ENCODE measurements around the gene ABHD11. TPM values are rescaled to one million over a fixed set of nuclear protein-coding genes. Genes with fewer than 3 reads are reported as not detected.
A peak's percentile ranks its signal among the peaks of the same experiment; 100 is the strongest.

The ABHD11 gene
- total RNA-seq, 1 experiment from 2014 or later, result 67.7 TPM

- no peak for DNase-seq
- H3K4me1 Mint-ChIP-seq (ENCODE audit: low read depth, unreplicated experiment), result peaks cover 8% of the 10 kb centered on the region
- TF ChIP-seq CTCF (IDR thresholded peaks at IDR 0.05; ENCODE audit: unreplicated experiment), result no peak
- no peak overlapping the region for H3K4me3 Mint-ChIP-seq (ENCODE audit: low read depth, unreplicated experiment)
- no peak overlapping the region for H3K27ac Mint-ChIP-seq (ENCODE audit: unreplicated experiment)
- H3K9me3 Mint-ChIP-seq (ENCODE audit: low read depth, unreplicated experiment), result peaks cover 3% of the 10 kb centered on the region
- no peaks in the 10 kb centered on the region for H3K27me3 Mint-ChIP-seq (ENCODE audit: unreplicated experiment)
- BruUV-seq (replicated peaks), result no TSS peak
- peaks cover 5% of the 10 kb centered on the region for H3K36me3 Mint-ChIP-seq (ENCODE audit: insufficient read depth, unreplicated experiment)
- intact Hi-C loops (cut with micrococcal nuclease; ENCODE audit: unreplicated experiment), result no loop called here
- CTCF ChIA-PET, result no interaction called here
These were observed 40.3 kb upstream of the ABHD11 start for GRCh38 chr7:73778801-73779389.

GRCh38 chr7:73774923-73775322 is 36.3 kb upstream of the ABHD11 start:
- H3K9me3 Mint-ChIP-seq (ENCODE audit: low read depth, unreplicated experiment), result no peaks in the 10 kb centered on the region
- intact Hi-C loops (cut with micrococcal nuclease; ENCODE audit: unreplicated experiment), result no loop called here
- no peak overlapping the region for H3K4me3 Mint-ChIP-seq (ENCODE audit: low read depth, unreplicated experiment)
- peaks cover 14% of the 10 kb centered on the region for H3K36me3 Mint-ChIP-seq (ENCODE audit: insufficient read depth, unreplicated experiment)
- H3K27ac Mint-ChIP-seq (ENCODE audit: unreplicated experiment), result no peak overlapping the region
- peaks cover 8% of the 10 kb centered on the region for H3K4me1 Mint-ChIP-seq (ENCODE audit: low read depth, unreplicated experiment)
- CTCF ChIA-PET, result no interaction called here
- no TSS peak for BruUV-seq (replicated peaks)
- H3K27me3 Mint-ChIP-seq (ENCODE audit: unreplicated experiment), result no peaks in the 10 kb centered on the region
- no peak for DNase-seq
- no peak for TF ChIP-seq CTCF (IDR thresholded peaks at IDR 0.05; ENCODE audit: unreplicated experiment)

- TF ChIP-seq CTCF (IDR thresholded peaks at IDR 0.05; ENCODE audit: unreplicated experiment), result no peak
- no peaks in the 10 kb centered on the region for H3K9me3 Mint-ChIP-seq (ENCODE audit: low read depth, unreplicated experiment)
- CTCF ChIA-PET, result no interaction called here
- no TSS peak for BruUV-seq (replicated peaks)
- H3K4me3 Mint-ChIP-seq (ENCODE audit: low read depth, unreplicated experiment), result no peak overlapping the region
- no peaks in the 10 kb centered on the region for H3K27me3 Mint-ChIP-seq (ENCODE audit: unreplicated experiment)
- no peak for DNase-seq
- H3K4me1 Mint-ChIP-seq (ENCODE audit: low read depth, unreplicated experiment), result peaks cover 4% of the 10 kb centered on the region
- no peak overlapping the region for H3K27ac Mint-ChIP-seq (ENCODE audit: unreplicated experiment)
- peaks cover 24% of the 10 kb centered on the region for H3K36me3 Mint-ChIP-seq (ENCODE audit: insufficient read depth, unreplicated experiment)
- intact Hi-C loops (cut with micrococcal nuclease; ENCODE audit: unreplicated experiment), result no loop called here
These were observed 35.3 kb upstream of the ABHD11 start for GRCh38 chr7:73773700-73774517.

GRCh38 chr7:73770860-73771670 is 32.5 kb upstream of the ABHD11 start:
- H3K27me3 Mint-ChIP-seq (ENCODE audit: unreplicated experiment), result no peaks in the 10 kb centered on the region
- peaks cover 37% of the 10 kb centered on the region for H3K36me3 Mint-ChIP-seq (ENCODE audit: insufficient read depth, unreplicated experiment)
- intact Hi-C loops (cut with micrococcal nuclease; ENCODE audit: unreplicated experiment), result loop anchor here (2.0 kb wide), 1 partner anchor 80 kb away; no protein-coding TSS in a partner anchor
- CTCF ChIA-PET, result interaction anchor here (0.8 to 1.1 kb wide), 3 partner anchors 32 to 83 kb away, joined by 3 read pairs; partner anchors contain the start of gene ABHD11
- no peaks in the 10 kb centered on the region for H3K9me3 Mint-ChIP-seq (ENCODE audit: low read depth, unreplicated experiment)
- no peak for TF ChIP-seq CTCF (IDR thresholded peaks at IDR 0.05; ENCODE audit: unreplicated experiment)
- H3K4me3 Mint-ChIP-seq (ENCODE audit: low read depth, unreplicated experiment), result peak overlapping the region; percentile 88
- DNase-seq, result no peak
- BruUV-seq (replicated peaks), result TSS peak; percentile 33
- peak overlapping the region; percentile 69 for H3K27ac Mint-ChIP-seq (ENCODE audit: unreplicated experiment)
- peaks cover 17% of the 10 kb centered on the region for H3K4me1 Mint-ChIP-seq (ENCODE audit: low read depth, unreplicated experiment)

Data from Calu3 (cell line).